ENCODE measurements around the gene IMMP1L. TPM values are rescaled to one million over a fixed set of nuclear protein-coding genes. Genes with fewer than 3 reads are reported as not detected.
A peak's percentile ranks its signal among the peaks of the same experiment; 100 is the strongest.

IMMP1L gene
- total RNA-seq (16.5 and 23.2 TPM in 2 replicates), polyA plus RNA-seq (10.2 and 14.3 TPM in 2 replicates), polyA minus RNA-seq (7.1 and 7.9 TPM in 2 replicates)
- 28.8 TPM for total RNA-seq (2013)

GRCh38 chr11:31509429-31510345, at the start of gene IMMP1L, which contains the start of gene ELP4:
Gene IMMP1L (minus strand): TSS chr11:31509622. CDS start chr11:31463276, 46,346 bp downstream.
Gene ELP4 (plus strand): TSS chr11:31509767. CDS start chr11:31509785, 18 bp downstream.
- DNase-seq (peak; percentile 97), ATAC-seq (ENCODE audit: low read depth) (peak; percentile 99)
- Histone ChIP-seq H4K20me1 (ENCODE audit: control insufficient read depth, insufficient read depth, low read length, poor library complexity, severe bottlenecking) (no peaks in the 10 kb centered on the region), H3K4me1 (ENCODE audit: control insufficient read depth in 2 of 2, insufficient read depth in 2 of 2, low read length in 2 of 2) (peaks cover 6 to 19% of the 10 kb centered on the region in 2 donors), H3K27me3 (replicated peaks in 1 of 4; ENCODE audit: control extremely low read depth in 1 of 4, control insufficient read depth in 3 of 4, insufficient read depth in 4 of 4, low read length in 3 of 4) (no peaks in the 10 kb centered on the region), H3K9ac (ENCODE audit: low read length) (peak within 1 kb of the TSS; percentile 99), H3K4me3 (ENCODE audit: control extremely low read depth in 1 of 5, extremely low read depth in 1 of 5, insufficient read depth in 1 of 5, low read depth in 2 of 5, low read length in 4 of 5) (peak within 1 kb of the TSS; percentile 82 to 100 (median 92)), H3K4me2 (replicated peaks; ENCODE audit: low read depth, low read length, poor library complexity, severe bottlenecking) (peak within 1 kb of the TSS; percentile 84), H3K9me3 (ENCODE audit: control extremely low read depth in 1 of 3, control insufficient read depth in 2 of 3, insufficient read depth in 1 of 3, low read length in 2 of 3) (no peaks in the 10 kb centered on the region), H3K79me2 (ENCODE audit: control insufficient read depth, insufficient read depth, low read length) (peaks cover 67% of the 10 kb centered on the region), H3K36me3 (replicated peaks in 1 of 2; ENCODE audit: control extremely low read depth in 1 of 2, control insufficient read depth in 1 of 2, extremely low read depth in 1 of 2, insufficient read depth in 2 of 2, low read length in 1 of 2) (peaks cover 0 to 3% of the 10 kb centered on the region in 2 experiments), H2AFZ (ENCODE audit: insufficient read depth, low read depth, low read length, poor library complexity, severe bottlenecking) (peak within 1 kb of the TSS; percentile 90), H3K27ac (ENCODE audit: low read length in 2 of 2) (peak within 1 kb of the TSS; percentile 89 to 91)
- intact Hi-C loops (cut with micrococcal nuclease) = loop anchor here (1.0 to 10.0 kb wide), 3 partner anchors 140 to 1383 kb away; partner anchors contain the start of genes DCDC1, DNAJC24, EIF3M and QSER1
- ChIA-PET CTCF (no interaction called here), POLR2A (no interaction called here)
- H3K27ac Mint-ChIP-seq = peak within 1 kb of the TSS; percentile 91
- WGBS (ENCODE audit: insufficient coverage) = under 1% methylated on average over 40 of the region's 47 CpGs
- H3K4me3 Mint-ChIP-seq = peak within 1 kb of the TSS; percentile 91
- peaks cover 38% of the 10 kb centered on the region for H3K4me1 Mint-ChIP-seq
- no peaks in the 10 kb centered on the region for H3K27me3 Mint-ChIP-seq
- TF ChIP-seq CTCF (IDR thresholded peaks at IDR 0.05) = no peak
- TF ChIP-seq EZH2 (IDR thresholded peaks at IDR 0.05; ENCODE audit: borderline replicate concordance, insufficient read depth, low read depth, low read length, poor library complexity, severe bottlenecking) = no peak
- H3K9me3 Mint-ChIP-seq (ENCODE audit: insufficient read depth) = no peaks in the 10 kb centered on the region

DNA sequence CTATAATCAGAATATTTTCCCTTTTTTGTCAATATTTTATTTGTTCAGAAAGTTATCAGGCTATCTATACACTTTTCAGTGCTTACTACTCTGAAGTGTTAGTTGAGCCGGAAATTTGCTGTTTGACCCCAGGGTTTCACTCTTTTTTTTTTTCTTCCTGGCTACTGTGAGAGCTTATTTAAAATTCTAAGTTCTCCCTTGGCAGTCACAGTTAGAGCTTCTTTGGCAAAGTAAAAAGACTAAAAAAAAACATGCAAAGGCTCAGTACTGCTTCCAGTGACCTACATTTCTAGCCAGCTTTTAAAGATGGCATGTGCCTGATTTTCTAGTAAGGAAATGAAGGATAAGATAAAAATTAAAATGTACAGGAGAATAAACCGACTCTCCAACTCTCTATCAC, 48.6 kb upstream of the IMMP1L start:
- H3K4me1 ChIP-seq (ENCODE audit: control insufficient read depth in 2 of 2, insufficient read depth in 2 of 2, low read length in 2 of 2) = no peaks in the 10 kb centered on the region
- H3K9me3 ChIP-seq (ENCODE audit: control extremely low read depth in 1 of 3, control insufficient read depth in 2 of 3, insufficient read depth in 1 of 3, low read length in 2 of 3) = no peaks in the 10 kb centered on the region
- intact Hi-C loops (cut with micrococcal nuclease) = no loop called here
- ChIA-PET CTCF (no interaction called here), POLR2A (no interaction called here)
- H3K27ac ChIP-seq (ENCODE audit: low read length in 2 of 2) = no peak overlapping the region
- no peak overlapping the region for H3K4me2 ChIP-seq (replicated peaks; ENCODE audit: low read depth, low read length, poor library complexity, severe bottlenecking)
- no peaks in the 10 kb centered on the region for H3K4me1 Mint-ChIP-seq
- no peak overlapping the region for H3K4me3 ChIP-seq (ENCODE audit: control extremely low read depth in 1 of 5, extremely low read depth in 1 of 5, insufficient read depth in 1 of 5, low read depth in 2 of 5, low read length in 4 of 5)
- H4K20me1 ChIP-seq (ENCODE audit: control insufficient read depth, insufficient read depth, low read length, poor library complexity, severe bottlenecking) = no peaks in the 10 kb centered on the region
- no CpG with 5 or more reads among the region's 2 CpGs for WGBS (ENCODE audit: insufficient coverage)
- H3K27me3 Mint-ChIP-seq = no peaks in the 10 kb centered on the region
- no peak overlapping the region for H3K4me3 Mint-ChIP-seq
- TF ChIP-seq EZH2 (IDR thresholded peaks at IDR 0.05; ENCODE audit: borderline replicate concordance, insufficient read depth, low read depth, low read length, poor library complexity, severe bottlenecking) = no peak
- no peak for TF ChIP-seq CTCF (IDR thresholded peaks at IDR 0.05)
- H3K27me3 ChIP-seq (replicated peaks in 1 of 4; ENCODE audit: control extremely low read depth in 1 of 4, control insufficient read depth in 3 of 4, insufficient read depth in 4 of 4, low read length in 3 of 4) = no peaks in the 10 kb centered on the region
- DNase-seq = no peak
- no peaks in the 10 kb centered on the region for H3K79me2 ChIP-seq (ENCODE audit: control insufficient read depth, insufficient read depth, low read length)
- H3K36me3 ChIP-seq (replicated peaks in 1 of 2; ENCODE audit: control extremely low read depth in 1 of 2, control insufficient read depth in 1 of 2, extremely low read depth in 1 of 2, insufficient read depth in 2 of 2, low read length in 1 of 2) = no peaks in the 10 kb centered on the region
- no peaks in the 10 kb centered on the region for H3K9me3 Mint-ChIP-seq (ENCODE audit: insufficient read depth)
- H3K27ac Mint-ChIP-seq = no peak overlapping the region
- no peak overlapping the region for H3K9ac ChIP-seq (ENCODE audit: low read length)
- no peak overlapping the region for H2AFZ ChIP-seq (ENCODE audit: insufficient read depth, low read depth, low read length, poor library complexity, severe bottlenecking)
- ATAC-seq (ENCODE audit: low read depth) = no peak

Measured in B cell (primary cell).